Peyer's patch (tissue), 4 donors: ENCODE measurements around the gene PALMD. TPM values are rescaled to one million over a fixed set of nuclear protein-coding genes. Genes with fewer than 3 reads are reported as not detected.

Experiments
- DNase-seq, 3 donors: peaks; one replicate each; pipeline ENCODE4 v3.0.0-alpha.2; 2017 to 2019
- H3K27ac ChIP-seq, 4 donors: fragments of 200-600 bp; sonication (generic); one replicate each; pipeline ENCODE4 v1.5.1; 2016 to 2019
- H3K27me3 ChIP-seq, 2 donors: fragments of 200-600 bp; sonication (generic); one replicate each; pipeline ENCODE4 v1.5.1; 2019
- H3K36me3 ChIP-seq, 3 donors: fragments of 200-600 bp; sonication (generic); one replicate each; pipeline ENCODE4 v1.5.1; 2016 to 2019
- H3K4me1 ChIP-seq, 4 donors: fragments of 200-600 bp; sonication (generic); one replicate each; pipeline ENCODE4 v1.5.1; 2016 to 2019
- H3K4me3 ChIP-seq, 4 donors: fragments of 200-600 bp; sonication (generic); 1 replicate in 3 of 4; 2 replicates in 1 of 4; pipeline ENCODE4 v1.5.1; 2016 to 2019; ENCODE audit warnings: mild to moderate bottlenecking in 1 of 4
- H3K9me3 ChIP-seq, 4 donors: fragments of 200-600 bp; sonication (generic); one replicate each; pipeline ENCODE4 v1.5.1; 2016 to 2019; ENCODE audit warnings: mild to moderate bottlenecking in 1 of 4
- POLR2A ChIP-seq, 2 donors: fragments of 450-650 bp; IDR thresholded peaks; one replicate each; pipeline ENCODE4 v1.5.1; 2017; ENCODE audit warnings: antibody characterized with exemption in 2 of 2, mild to moderate bottlenecking in 2 of 2, moderate library complexity in 2 of 2
- total RNA-seq, 4 donors: library from RNA; depleted of rRNA; stranded (reverse); fragments of >200 nt; gene quantifications; one replicate each; pipeline ENCODE4 v1.1.0, GENCODE V29; 2016
- TF ChIP-seq, protein P1 (sequence below), 6 experiments: fragments of 450-650 bp in 4 of 6; fragments of 200-600 bp in 2 of 6; sonication (generic) in 1 of 6; IDR thresholded peaks; one replicate each; pipeline ENCODE4 v1.5.1; 2017 to 2019; ENCODE audit warnings: antibody characterized with exemption in 6 of 6, mild to moderate bottlenecking in 3 of 6, moderate library complexity in 1 of 6

The PALMD gene
- total RNA-seq, 4 donors from 2014 or later: 4.0 to 13.2 (median 5.9) TPM

DNA sequence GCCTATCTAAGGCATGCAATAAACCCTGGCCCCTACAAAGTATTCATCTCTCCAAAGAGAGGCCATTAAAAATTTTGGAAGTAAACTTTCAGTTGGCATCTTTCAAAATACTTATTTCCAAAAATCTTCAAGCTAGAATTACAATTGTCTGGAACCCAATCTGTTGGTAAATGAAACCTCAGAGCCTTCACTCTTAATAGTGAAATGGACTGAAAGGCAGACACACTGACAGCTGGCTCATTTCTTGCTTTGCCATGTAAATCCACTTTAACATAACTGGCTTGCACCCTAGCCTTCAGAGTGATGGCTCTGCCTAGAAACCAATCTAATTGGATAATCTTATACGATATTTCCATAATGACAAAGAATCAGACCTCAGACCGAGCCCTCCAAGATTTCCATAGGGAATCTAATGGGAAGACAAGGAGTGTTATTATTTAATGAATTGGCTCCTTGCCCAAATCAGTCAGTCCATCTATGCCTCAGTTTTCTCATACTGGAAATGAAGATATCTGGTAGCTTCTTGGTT, 9.2 kb upstream of the PALMD start:
- H3K9me3 ChIP-seq: no peaks in the 10 kb centered on the region
- TF ChIP-seq, protein P1, sequence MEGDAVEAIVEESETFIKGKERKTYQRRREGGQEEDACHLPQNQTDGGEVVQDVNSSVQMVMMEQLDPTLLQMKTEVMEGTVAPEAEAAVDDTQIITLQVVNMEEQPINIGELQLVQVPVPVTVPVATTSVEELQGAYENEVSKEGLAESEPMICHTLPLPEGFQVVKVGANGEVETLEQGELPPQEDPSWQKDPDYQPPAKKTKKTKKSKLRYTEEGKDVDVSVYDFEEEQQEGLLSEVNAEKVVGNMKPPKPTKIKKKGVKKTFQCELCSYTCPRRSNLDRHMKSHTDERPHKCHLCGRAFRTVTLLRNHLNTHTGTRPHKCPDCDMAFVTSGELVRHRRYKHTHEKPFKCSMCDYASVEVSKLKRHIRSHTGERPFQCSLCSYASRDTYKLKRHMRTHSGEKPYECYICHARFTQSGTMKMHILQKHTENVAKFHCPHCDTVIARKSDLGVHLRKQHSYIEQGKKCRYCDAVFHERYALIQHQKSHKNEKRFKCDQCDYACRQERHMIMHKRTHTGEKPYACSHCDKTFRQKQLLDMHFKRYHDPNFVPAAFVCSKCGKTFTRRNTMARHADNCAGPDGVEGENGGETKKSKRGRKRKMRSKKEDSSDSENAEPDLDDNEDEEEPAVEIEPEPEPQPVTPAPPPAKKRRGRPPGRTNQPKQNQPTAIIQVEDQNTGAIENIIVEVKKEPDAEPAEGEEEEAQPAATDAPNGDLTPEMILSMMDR (IDR thresholded peaks at IDR 0.05): no peak
- TF ChIP-seq POLR2A (IDR thresholded peaks at IDR 0.05): no peak
- H3K4me3 ChIP-seq: no peak overlapping the region
- no peak for DNase-seq
- H3K4me1 ChIP-seq: no peaks in the 10 kb centered on the region
- H3K27me3 ChIP-seq: no peaks in the 10 kb centered on the region
- no peaks in the 10 kb centered on the region for H3K36me3 ChIP-seq
- no peak overlapping the region for H3K27ac ChIP-seq

DNA sequence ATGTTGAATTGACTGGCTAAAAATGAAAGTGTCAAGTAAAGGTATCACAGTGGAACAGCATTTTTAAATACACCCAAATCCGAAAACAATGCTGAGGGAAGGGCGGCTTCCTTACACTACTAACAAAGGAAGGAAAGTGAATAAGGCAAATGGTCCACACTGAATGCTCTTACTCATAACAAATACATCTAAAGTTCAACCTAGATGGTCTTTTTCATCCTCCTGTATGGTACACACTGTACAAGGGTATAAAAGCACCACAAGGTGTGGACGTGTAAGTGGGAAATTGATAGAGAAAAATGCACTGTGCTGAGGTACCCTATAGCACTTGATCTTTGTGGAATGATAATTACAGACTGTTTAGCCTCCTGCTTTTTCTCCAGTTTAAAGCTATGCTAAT, 7.1 kb upstream of the PALMD start:
- Histone ChIP-seq H3K9me3 (no peaks in the 10 kb centered on the region), H3K27me3 (no peaks in the 10 kb centered on the region), H3K4me3 (no peak overlapping the region), H3K36me3 (no peaks in the 10 kb centered on the region), H3K4me1 (no peaks in the 10 kb centered on the region), H3K27ac (no peak overlapping the region)
- no peak for TF ChIP-seq POLR2A (IDR thresholded peaks at IDR 0.05)
- TF ChIP-seq, protein P1 (IDR thresholded peaks at IDR 0.05): no peak
- no peak for DNase-seq

DNA sequence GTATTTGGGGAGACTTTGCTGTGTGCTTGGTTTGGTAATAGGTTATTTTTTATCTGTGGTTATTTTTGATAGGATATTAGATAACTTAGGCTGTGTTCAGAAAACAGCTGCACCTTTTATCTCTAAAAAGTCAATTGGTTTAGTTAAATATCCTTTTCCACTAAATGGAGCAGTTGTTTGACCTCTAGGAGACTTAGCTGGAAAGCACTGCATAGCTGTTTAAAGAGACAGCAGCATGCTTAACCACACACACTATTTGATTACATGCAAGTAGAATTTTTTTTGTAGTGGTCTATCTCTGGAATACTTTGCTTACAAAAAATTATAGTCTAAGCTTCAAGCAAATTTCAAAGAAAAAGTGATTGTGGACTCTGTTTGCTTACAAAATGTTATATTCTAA, 6.5 kb upstream of the PALMD start:
- no peak overlapping the region for H3K4me3 ChIP-seq
- DNase-seq: no peak
- TF ChIP-seq, protein P1 (IDR thresholded peaks at IDR 0.05): no peak
- TF ChIP-seq POLR2A (IDR thresholded peaks at IDR 0.05): no peak
- no peak overlapping the region for H3K27ac ChIP-seq
- H3K4me1 ChIP-seq: no peaks in the 10 kb centered on the region
- no peaks in the 10 kb centered on the region for H3K27me3 ChIP-seq
- H3K36me3 ChIP-seq: no peaks in the 10 kb centered on the region
- no peaks in the 10 kb centered on the region for H3K9me3 ChIP-seq

DNA sequence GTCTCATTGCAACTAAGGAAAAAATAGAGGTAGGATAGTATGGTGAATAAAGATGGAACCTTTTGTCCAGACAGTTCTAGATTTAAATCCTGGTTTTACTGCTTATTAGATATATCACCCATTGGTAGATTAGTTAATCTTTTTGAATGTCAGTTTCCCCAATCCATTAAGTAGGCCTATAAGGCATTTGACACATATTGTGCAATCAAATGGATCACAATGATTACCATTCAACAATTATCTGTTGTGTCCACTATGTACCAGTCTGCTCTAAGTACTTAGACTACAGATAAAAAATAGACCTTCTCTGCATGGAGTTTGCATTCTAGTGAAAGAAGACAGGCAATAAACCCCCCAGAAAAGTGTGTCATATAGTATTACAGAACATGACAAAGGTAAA, 6.0 kb upstream of the PALMD start:
- Histone ChIP-seq H3K9me3 (no peaks in the 10 kb centered on the region), H3K4me3 (no peak overlapping the region), H3K36me3 (no peaks in the 10 kb centered on the region), H3K27me3 (no peaks in the 10 kb centered on the region), H3K27ac (no peak overlapping the region), H3K4me1 (no peaks in the 10 kb centered on the region)
- TF ChIP-seq, protein P1 (IDR thresholded peaks at IDR 0.05): no peak
- no peak for TF ChIP-seq POLR2A (IDR thresholded peaks at IDR 0.05)
- no peak for DNase-seq

DNA sequence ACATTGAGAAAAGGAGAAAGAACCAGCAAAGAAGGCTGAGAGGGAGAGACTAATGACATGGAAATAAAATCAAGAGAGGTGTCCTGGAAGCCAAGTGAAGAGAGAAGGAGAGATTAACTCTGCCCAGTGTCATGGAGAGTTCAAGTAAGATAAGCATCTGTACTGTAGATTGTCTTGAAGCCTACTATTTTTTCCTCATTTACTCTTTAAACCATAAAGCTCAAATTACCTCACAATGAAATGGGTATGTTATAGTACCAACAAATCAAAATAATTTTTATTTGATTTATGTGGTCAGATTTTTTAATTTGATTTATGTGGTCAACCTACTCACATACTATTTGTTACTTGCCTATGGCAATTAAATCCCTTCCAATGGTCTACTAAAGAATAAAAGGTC, 5.2 kb upstream of the PALMD start:
- no peak overlapping the region for H3K4me3 ChIP-seq
- H3K27me3 ChIP-seq: no peaks in the 10 kb centered on the region
- no peaks in the 10 kb centered on the region for H3K9me3 ChIP-seq
- TF ChIP-seq, protein P1 (IDR thresholded peaks at IDR 0.05): no peak
- no peak for TF ChIP-seq POLR2A (IDR thresholded peaks at IDR 0.05)
- H3K4me1 ChIP-seq: peaks cover 0 to 1% (median 0%) of the 10 kb centered on the region in 4 donors
- H3K36me3 ChIP-seq: no peaks in the 10 kb centered on the region
- no peak overlapping the region for H3K27ac ChIP-seq
- no peak for DNase-seq

DNA sequence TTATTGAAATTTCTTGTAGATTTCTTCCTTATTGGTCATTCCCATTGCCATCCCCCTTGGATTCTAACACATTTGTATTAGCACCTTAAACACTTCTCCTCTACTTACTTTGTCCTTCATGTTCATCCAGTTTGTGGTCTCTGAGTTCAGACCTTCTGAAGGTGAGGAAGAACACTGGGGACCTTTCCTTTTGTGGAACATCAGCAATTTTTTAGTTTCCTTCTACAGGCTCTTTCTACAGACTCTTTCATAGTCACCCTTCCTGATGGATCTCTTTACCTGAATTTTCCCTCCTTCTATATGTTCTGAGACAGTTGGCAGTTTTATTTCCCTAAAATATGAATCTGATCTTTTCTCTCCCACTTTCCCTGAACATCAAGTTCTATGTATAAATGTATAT, 4.4 kb upstream of the PALMD start:
- H3K27me3 ChIP-seq: no peaks in the 10 kb centered on the region
- H3K9me3 ChIP-seq: no peaks in the 10 kb centered on the region
- H3K4me1 ChIP-seq: peaks cover 0 to 7% (median 0%) of the 10 kb centered on the region in 4 donors
- H3K27ac ChIP-seq: no peak overlapping the region
- no peaks in the 10 kb centered on the region for H3K36me3 ChIP-seq
- no peak overlapping the region for H3K4me3 ChIP-seq
- TF ChIP-seq POLR2A (IDR thresholded peaks at IDR 0.05): no peak
- TF ChIP-seq, protein P1 (IDR thresholded peaks at IDR 0.05): no peak
- DNase-seq: no peak
